Measurements from ENCODE around the gene CCL21.
A peak's percentile ranks its signal among the peaks of the same experiment; 100 is the strongest.

The CCL21 gene

GRCh38 chr9:34684145-34684544, 25.8 kb downstream of the CCL21 start:
- no peak for TF ChIP-seq CREB1 (IDR thresholded peaks at IDR 0.05; ENCODE audit: low read depth)
- TF ChIP-seq FOXM1 (IDR thresholded peaks at IDR 0.05; ENCODE audit: borderline replicate concordance, low read depth): no peak
- TF ChIP-seq EP300 (IDR thresholded peaks at IDR 0.05; ENCODE audit: borderline replicate concordance): no peak
- no peak for TF ChIP-seq RAD21 (IDR thresholded peaks at IDR 0.05; ENCODE audit: low read depth)
- TF ChIP-seq EGR1 (IDR thresholded peaks at IDR 0.05): no peak
- no peak for TF ChIP-seq ZBTB7A (IDR thresholded peaks at IDR 0.05; ENCODE audit: low read depth)
- no peak for TF ChIP-seq NFIC (IDR thresholded peaks at IDR 0.05)
- no peak for TF ChIP-seq TEAD4 (IDR thresholded peaks at IDR 0.05)

GRCh38 chr9:34675869-34676268, 34.1 kb downstream of the CCL21 start:
- TF ChIP-seq MAX (IDR thresholded peaks at IDR 0.05) (no peak), NFIC (IDR thresholded peaks at IDR 0.05) (no peak), YY1 (IDR thresholded peaks at IDR 0.05; ENCODE audit: low read depth) (no peak), CEBPB (IDR thresholded peaks at IDR 0.05) (no peak), TEAD4 (IDR thresholded peaks at IDR 0.05) (no peak), ZBTB7A (IDR thresholded peaks at IDR 0.05; ENCODE audit: low read depth) (no peak), REST (IDR thresholded peaks at IDR 0.05; ENCODE audit: low read depth) (no peak)

GRCh38 chr9:34675048-34675714, 34.8 kb downstream of the CCL21 start:
- TF ChIP-seq RAD21 (IDR thresholded peaks at IDR 0.05; ENCODE audit: low read depth) (peak; percentile 74), CREB1 (IDR thresholded peaks at IDR 0.05; ENCODE audit: low read depth) (no peak)

- TF ChIP-seq CEBPB (IDR thresholded peaks at IDR 0.05) (no peak), NFIC (IDR thresholded peaks at IDR 0.05) (no peak), REST (IDR thresholded peaks at IDR 0.05; ENCODE audit: low read depth) (no peak), FOXM1 (IDR thresholded peaks at IDR 0.05; ENCODE audit: borderline replicate concordance, low read depth) (no peak), MAX (IDR thresholded peaks at IDR 0.05) (no peak)
These were observed 35.5 kb downstream of the CCL21 start for GRCh38 chr9:34674440-34674839.

GRCh38 chr9:34671307-34671706, 38.6 kb downstream of the CCL21 start:
- TF ChIP-seq FOXM1 (IDR thresholded peaks at IDR 0.05; ENCODE audit: borderline replicate concordance, low read depth) (no peak), YY1 (IDR thresholded peaks at IDR 0.05; ENCODE audit: low read depth) (no peak), REST (IDR thresholded peaks at IDR 0.05; ENCODE audit: low read depth) (no peak), RAD21 (IDR thresholded peaks at IDR 0.05; ENCODE audit: low read depth) (no peak), ZBTB7A (IDR thresholded peaks at IDR 0.05; ENCODE audit: low read depth) (no peak), MAX (IDR thresholded peaks at IDR 0.05) (no peak), TEAD4 (IDR thresholded peaks at IDR 0.05) (no peak), EP300 (IDR thresholded peaks at IDR 0.05; ENCODE audit: borderline replicate concordance) (no peak), EGR1 (IDR thresholded peaks at IDR 0.05) (no peak), TCF12 (IDR thresholded peaks at IDR 0.05; ENCODE audit: low read depth) (no peak), USF1 (IDR thresholded peaks at IDR 0.05) (no peak)
